Calu3 (cell line): Measurements from ENCODE around the gene EFCC1. TPM values are rescaled to one million over a fixed set of nuclear protein-coding genes. Genes with fewer than 3 reads are reported as not detected.

Experiments used
- Bru-seq: library from RNA; stranded (reverse); fragments of 400-500 nt; gene quantifications from one replicate; lab custom pipeline; 2021; lab: Mats Ljungman, UMichigan
- BruChase-seq, 2 experiments: library from RNA; stranded (reverse); fragments of 400-500 nt; gene quantifications; one replicate each; lab custom pipeline; 2021; lab: Mats Ljungman, UMichigan
- BruUV-seq: library from RNA; stranded (reverse); fragments of 400-500 nt; replicated peaks from 2 replicates; lab custom pipeline; 2021; lab: Mats Ljungman, UMichigan
- CTCF ChIA-PET: fragments of 300-600 bp; sonication (Branson Sonifier 250); formaldehyde crosslinking; loops from one replicate; lab custom pipeline; 2022; ENCODE audit warnings: antibody characterized with exemption; lab: Charles Lee
- DNase-seq: peaks from one replicate; pipeline ENCODE4 v3.0.0; 2022
- H3K27ac Mint-ChIP-seq: one replicate; pipeline ENCODE4 v1.8.0; 2022; ENCODE audit warnings: mixed read lengths; ENCODE audit not compliant: unreplicated experiment
- H3K27me3 Mint-ChIP-seq: one replicate; pipeline ENCODE4 v1.8.0; 2022; ENCODE audit warnings: mixed read lengths; ENCODE audit not compliant: unreplicated experiment
- H3K36me3 Mint-ChIP-seq: one replicate; pipeline ENCODE4 v1.8.0; 2022; ENCODE audit warnings: mild to moderate bottlenecking, moderate library complexity, mixed read lengths; ENCODE audit not compliant: insufficient read depth, unreplicated experiment
- H3K4me1 Mint-ChIP-seq: one replicate; pipeline ENCODE4 v1.8.0; 2022; ENCODE audit warnings: mild to moderate bottlenecking, low read depth, mixed read lengths; ENCODE audit not compliant: unreplicated experiment
- H3K4me3 Mint-ChIP-seq: one replicate; pipeline ENCODE4 v1.8.0; 2022; ENCODE audit warnings: mild to moderate bottlenecking, low read depth, moderate library complexity, mixed read lengths; ENCODE audit not compliant: unreplicated experiment
- H3K9me3 Mint-ChIP-seq: one replicate; pipeline ENCODE4 v1.8.0; 2022; ENCODE audit warnings: low read depth, mixed read lengths; ENCODE audit not compliant: unreplicated experiment
- intact Hi-C: fragments of 100-400 bp; cut with micrococcal nuclease; formaldehyde crosslinking; loops from one replicate; pipeline ENCODE4 v1.10.0; 2022; ENCODE audit not compliant: unreplicated experiment
- long read RNA-seq: library from polyadenylated mRNA; stranded (forward); transcript quantifications from one replicate; pipeline ENCODE4 v2.0.0, GENCODE V29; 2022
- total RNA-seq: library from RNA; stranded (reverse); gene quantifications from 2 replicates; pipeline ENCODE4 v1.2.3, GENCODE V29; 2022
- TF ChIP-seq, protein P1 (sequence below): fragments of 200-600 bp; IDR thresholded peaks from one replicate; pipeline ENCODE4 v1.8.0; 2022; ENCODE audit warnings: antibody characterized with exemption; ENCODE audit not compliant: unreplicated experiment

EFCC1 gene
- total RNA-seq (0.15 TPM in 1 of 2 replicates, not detected in the other), Bru-seq, nascent RNA (percentile 16 among the genes with signal in this experiment), BruChase-seq, experiment 1, labeled RNA remaining after a 6-hour chase (percentile 9 among the genes with signal in this experiment), BruChase-seq, experiment 2, labeled RNA remaining after a 2-hour chase (percentile 9 among the genes with signal in this experiment)
- long read RNA-seq, result 0 reads

DNA sequence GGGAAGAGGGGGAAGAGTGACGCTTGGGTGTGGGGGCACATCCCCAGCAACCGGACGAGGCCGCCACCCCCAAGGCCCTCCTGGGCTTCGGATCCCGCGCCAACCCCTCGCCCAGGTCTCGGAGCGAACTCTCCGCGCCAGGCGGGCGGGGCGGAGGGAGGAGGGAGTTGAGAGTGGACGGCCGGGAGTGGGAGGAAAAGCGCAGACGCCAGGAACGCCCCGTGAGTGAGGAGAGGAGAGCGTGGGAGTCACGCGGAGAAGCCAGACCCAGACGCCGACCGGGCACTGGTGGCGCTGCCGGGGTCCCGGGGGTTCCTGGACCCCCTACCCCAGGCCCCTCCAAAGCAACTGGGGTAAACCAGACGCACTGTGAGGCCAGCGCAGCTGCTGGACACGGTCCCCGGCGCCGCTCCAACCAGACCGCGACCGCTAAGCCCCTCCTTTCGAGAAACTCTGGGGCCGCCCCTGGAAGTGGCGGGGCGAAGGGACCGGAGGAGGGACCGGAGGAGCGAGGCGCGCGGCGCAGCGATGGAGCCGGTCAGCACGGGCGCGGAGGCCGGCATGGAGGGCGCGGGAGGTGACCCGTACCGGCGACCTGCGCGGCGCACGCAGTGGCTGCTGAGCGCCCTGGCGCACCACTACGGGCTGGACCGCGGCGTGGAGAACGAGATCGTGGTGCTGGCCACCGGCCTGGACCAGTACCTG lies at the start of gene EFCC1:
TSS of gene EFCC1 (plus strand) at position 204 of the 705 bp plus-strand sequence. CDS start at position 529, 325 bp downstream.
- H3K27me3 Mint-ChIP-seq, result peaks cover 70% of the 10 kb centered on the region
- H3K4me1 Mint-ChIP-seq, result peaks cover 21% of the 10 kb centered on the region
- H3K36me3 Mint-ChIP-seq, result no peaks in the 10 kb centered on the region
- TF ChIP-seq, protein P1, sequence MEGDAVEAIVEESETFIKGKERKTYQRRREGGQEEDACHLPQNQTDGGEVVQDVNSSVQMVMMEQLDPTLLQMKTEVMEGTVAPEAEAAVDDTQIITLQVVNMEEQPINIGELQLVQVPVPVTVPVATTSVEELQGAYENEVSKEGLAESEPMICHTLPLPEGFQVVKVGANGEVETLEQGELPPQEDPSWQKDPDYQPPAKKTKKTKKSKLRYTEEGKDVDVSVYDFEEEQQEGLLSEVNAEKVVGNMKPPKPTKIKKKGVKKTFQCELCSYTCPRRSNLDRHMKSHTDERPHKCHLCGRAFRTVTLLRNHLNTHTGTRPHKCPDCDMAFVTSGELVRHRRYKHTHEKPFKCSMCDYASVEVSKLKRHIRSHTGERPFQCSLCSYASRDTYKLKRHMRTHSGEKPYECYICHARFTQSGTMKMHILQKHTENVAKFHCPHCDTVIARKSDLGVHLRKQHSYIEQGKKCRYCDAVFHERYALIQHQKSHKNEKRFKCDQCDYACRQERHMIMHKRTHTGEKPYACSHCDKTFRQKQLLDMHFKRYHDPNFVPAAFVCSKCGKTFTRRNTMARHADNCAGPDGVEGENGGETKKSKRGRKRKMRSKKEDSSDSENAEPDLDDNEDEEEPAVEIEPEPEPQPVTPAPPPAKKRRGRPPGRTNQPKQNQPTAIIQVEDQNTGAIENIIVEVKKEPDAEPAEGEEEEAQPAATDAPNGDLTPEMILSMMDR, result no peak
- BruUV-seq, result no TSS peak
- H3K27ac Mint-ChIP-seq, result no peak within 1 kb of the TSS
- no peak for DNase-seq
- CTCF ChIA-PET, result no interaction called here
- intact Hi-C loops, result no loop called here
- no peaks in the 10 kb centered on the region for H3K9me3 Mint-ChIP-seq
- no peak within 1 kb of the TSS for H3K4me3 Mint-ChIP-seq

DNA sequence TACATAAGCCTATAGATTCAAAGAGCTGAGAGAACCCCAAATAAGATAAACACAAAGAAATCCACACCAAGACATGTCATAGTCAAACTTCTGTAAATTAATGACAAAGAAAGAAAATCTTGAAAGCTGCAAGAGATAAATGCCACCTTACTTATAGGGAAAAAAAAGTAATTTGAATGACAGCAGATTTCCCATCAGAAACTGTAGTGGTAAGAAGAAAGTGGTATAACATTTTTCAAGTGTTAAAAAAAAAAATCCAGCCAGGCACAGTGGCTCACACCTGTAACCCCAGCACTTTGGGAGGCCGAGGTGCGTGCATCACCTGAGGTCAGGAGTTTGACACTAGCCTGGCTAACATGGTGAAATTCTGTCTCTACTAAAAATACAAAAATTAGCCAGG lies 44.7 kb upstream of the EFCC1 start:
- no peak for DNase-seq
- intact Hi-C loops, result no loop called here
- no peak overlapping the region for H3K27ac Mint-ChIP-seq
- TF ChIP-seq, protein P1, result no peak
- peaks cover 47% of the 10 kb centered on the region for H3K27me3 Mint-ChIP-seq
- H3K4me3 Mint-ChIP-seq, result no peak overlapping the region
- BruUV-seq, result no TSS peak
- no peaks in the 10 kb centered on the region for H3K4me1 Mint-ChIP-seq
- H3K36me3 Mint-ChIP-seq, result no peaks in the 10 kb centered on the region
- CTCF ChIA-PET, result no interaction called here
- peaks cover 8% of the 10 kb centered on the region for H3K9me3 Mint-ChIP-seq

DNA sequence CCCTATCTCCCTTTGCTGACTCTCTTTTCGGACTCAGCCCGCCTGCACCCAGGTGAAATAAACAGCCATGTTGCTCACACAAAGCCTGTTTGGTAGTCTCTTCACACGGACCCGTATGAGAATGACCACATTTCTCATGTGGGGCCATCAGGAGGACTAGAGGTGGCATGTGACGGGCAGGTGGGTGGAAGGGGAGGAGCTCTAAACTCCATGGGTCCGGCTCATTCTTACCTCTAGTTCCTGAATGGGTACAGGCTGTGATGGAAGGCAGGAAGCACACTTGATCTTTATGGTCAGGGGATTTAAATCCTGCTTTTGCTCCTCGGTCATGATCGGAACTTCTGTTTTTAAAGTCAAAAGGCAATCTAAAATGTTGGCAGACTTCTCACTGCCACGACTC lies 35.8 kb upstream of the EFCC1 start:
- no peak for DNase-seq
- TF ChIP-seq, protein P1, result no peak
- CTCF ChIA-PET, result interaction anchor here (1.0 kb wide), 1 partner anchor 29 kb away, joined by 3 read pairs; the partner anchor contains the start of gene CFAP92
- Mint-ChIP-seq H3K27me3 (peaks cover 65% of the 10 kb centered on the region), H3K27ac (no peak overlapping the region), H3K36me3 (no peaks in the 10 kb centered on the region), H3K9me3 (no peaks in the 10 kb centered on the region), H3K4me1 (no peaks in the 10 kb centered on the region), H3K4me3 (no peak overlapping the region)
- BruUV-seq, result no TSS peak
- intact Hi-C loops, result no loop called here

DNA sequence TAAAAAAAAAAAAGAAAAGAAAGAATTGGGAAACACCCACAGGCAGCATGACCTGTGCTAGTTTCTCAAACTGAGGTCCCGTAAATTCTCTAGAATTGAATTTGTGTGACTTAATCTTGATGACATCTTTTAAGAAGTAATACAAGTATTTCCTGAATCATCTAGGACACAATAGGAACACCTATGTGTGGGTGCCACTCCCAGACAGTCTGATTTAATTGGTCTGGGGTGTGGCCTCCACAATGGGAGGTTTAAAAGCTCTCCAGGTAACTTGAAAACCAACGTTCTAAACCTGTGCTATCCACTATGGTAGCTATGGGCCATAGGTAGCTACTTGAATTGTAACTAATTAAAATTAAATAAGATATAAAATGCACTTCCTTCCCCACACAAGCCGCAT lies 35.3 kb upstream of the EFCC1 start:
- CTCF ChIA-PET, result interaction anchor here (0.6 to 1.5 kb wide), 4 partner anchors 18 to 353 kb away, joined by 3 read pairs; partner anchors contain the start of gene CFAP92
- H3K36me3 Mint-ChIP-seq, result no peaks in the 10 kb centered on the region
- no peaks in the 10 kb centered on the region for H3K4me1 Mint-ChIP-seq
- peaks cover 64% of the 10 kb centered on the region for H3K27me3 Mint-ChIP-seq
- H3K4me3 Mint-ChIP-seq, result no peak overlapping the region
- no peak for DNase-seq
- H3K9me3 Mint-ChIP-seq, result no peaks in the 10 kb centered on the region
- intact Hi-C loops, result no loop called here
- no peak overlapping the region for H3K27ac Mint-ChIP-seq
- BruUV-seq, result no TSS peak
- TF ChIP-seq, protein P1, result no peak
